GM10248 (cell line): Measurements from ENCODE around the gene ADAMTS13.

Experiments
- CTCF ChIA-PET: fragments of 300-600 bp; sonication (Branson Sonifier 250); formaldehyde crosslinking; extraction: SDS; loops from one replicate; lab custom pipeline; 2021; ENCODE audit warnings: antibody characterized with exemption; lab: Yijun Ruan, JAX
- POLR2A ChIA-PET: fragments of 350-650 bp; sonication (Branson Sonifier 250); formaldehyde crosslinking; extraction: SDS; loops from one replicate; lab custom pipeline; 2020; ENCODE audit warnings: antibody characterized with exemption; lab: Yijun Ruan, JAX
- DNase-seq: peaks from one replicate; pipeline ENCODE4 v3.0.0; 2012; ENCODE audit errors: extremely low spot score
- CTCF ChIP-seq: IDR thresholded peaks from 2 replicates; pipeline ENCODE4 v1.5.1; 2012; ENCODE audit warnings: mild to moderate bottlenecking, low read depth; ENCODE audit errors: extremely low read depth, missing control alignments, control extremely low read depth

ADAMTS13 gene

GRCh38 chr9:133470427-133470924 is 48.3 kb downstream of the ADAMTS13 start:
- POLR2A ChIA-PET: no interaction called here
- DNase-seq: no peak
- CTCF ChIA-PET: no interaction called here
- TF ChIP-seq CTCF: no peak

GRCh38 chr9:133470988-133471387 is 48.8 kb downstream of the ADAMTS13 start:
- POLR2A ChIA-PET: no interaction called here

GRCh38 chr9:133471551-133472276 is 49.5 kb downstream of the ADAMTS13 start:
- no peak for TF ChIP-seq CTCF
- ChIA-PET CTCF (interaction anchor here (1.0 kb wide), 1 partner anchor 15 kb away, joined by 4 read pairs; no protein-coding TSS in a partner anchor), POLR2A (no interaction called here)
- no peak for DNase-seq

More at GRCh38 chr9:133470988-133471387, 48.8 kb downstream of the ADAMTS13 start:
- DNase-seq: no peak
- CTCF ChIA-PET: no interaction called here
- no peak for TF ChIP-seq CTCF

- POLR2A ChIA-PET: no interaction called here
- TF ChIP-seq CTCF: no peak
- DNase-seq: no peak
- CTCF ChIA-PET: interaction anchor here (1.0 kb wide), 1 partner anchor 14 kb away, joined by 4 read pairs; no protein-coding TSS in a partner anchor
Measured at GRCh38 chr9:133472277-133472645, 50.1 kb downstream of the ADAMTS13 start.

GRCh38 chr9:133472753-133473378 is 50.7 kb downstream of the ADAMTS13 start:
- no peak for DNase-seq
- POLR2A ChIA-PET: no interaction called here
- TF ChIP-seq CTCF: no peak
- CTCF ChIA-PET: interaction anchor here (0.6 kb wide), 1 partner anchor 14 kb away, joined by 4 read pairs; no protein-coding TSS in a partner anchor

GRCh38 chr9:133473743-133474142 is 51.6 kb downstream of the ADAMTS13 start:
- POLR2A ChIA-PET: no interaction called here
- no peak for TF ChIP-seq CTCF
- CTCF ChIA-PET: interaction anchor here (0.6 to 1.5 kb wide), 2 partner anchors 13 to 52 kb away, joined by 3 to 4 read pairs; no protein-coding TSS in a partner anchor
- no peak for DNase-seq
